PC-3 (cell line): ENCODE data around the gene ZNF45. TPM values are rescaled to one million over a fixed set of nuclear protein-coding genes. Genes with fewer than 3 reads are reported as not detected.

Experiments
- ATAC-seq: fragments of 200-7000 bp; cut with Tn5 transposase; 2 replicates; pipeline ENCODE4 v1.9.1; 2020; ENCODE audit warnings: mild to moderate bottlenecking, moderate library complexity
- BruUV-seq: library from RNA; stranded (reverse); fragments of 400-500 nt; replicated peaks from 2 replicates; lab custom pipeline; 2021; lab: Mats Ljungman, UMichigan
- CTCF ChIA-PET: fragments of 300-600 bp; sonication (Branson Sonifier 250); formaldehyde crosslinking; loops from one replicate; lab custom pipeline; 2022; ENCODE audit warnings: antibody characterized with exemption; lab: Charles Lee
- POLR2A ChIA-PET: fragments of 300-600 bp; sonication (Branson Sonifier 250); formaldehyde crosslinking; loops from one replicate; lab custom pipeline; 2022; ENCODE audit warnings: antibody characterized with exemption; ENCODE audit not compliant: unreplicated experiment; lab: Charles Lee
- DNase-seq: peaks from one replicate; pipeline ENCODE4 v3.0.0-alpha.2; 2015
- H2AFZ ChIP-seq: fragments of 300-600 bp; sonication (generic); 2 replicates; pipeline ENCODE4 v1.6.0; 2016; ENCODE audit warnings: antibody characterized with exemption, low read length
- H3F3A ChIP-seq: fragments of 300-600 bp; sonication (generic); one replicate; pipeline ENCODE4 v1.6.0; 2017; ENCODE audit warnings: antibody characterized with exemption, low read length, control low read depth, mild to moderate bottlenecking; ENCODE audit not compliant: unreplicated experiment
- H3K27ac ChIP-seq: fragments of 300-600 bp; sonication (generic); 2 replicates; pipeline ENCODE4 v1.5.1; 2016; ENCODE audit warnings: mild to moderate bottlenecking, low read length
- H3K27me3 ChIP-seq: fragments of 300-600 bp; sonication (generic); 2 replicates; pipeline ENCODE4 v1.6.1; 2016; ENCODE audit warnings: low read length, mixed read lengths
- H3K36me3 ChIP-seq: fragments of 300-600 bp; sonication (generic); 2 replicates; pipeline ENCODE4 v1.6.1; 2016; ENCODE audit warnings: low read depth, mixed run types, low read length, mixed read lengths
- H3K4me1 ChIP-seq: fragments of 300-600 bp; sonication (generic); 2 replicates; pipeline ENCODE4 v1.5.1; 2016; ENCODE audit warnings: low read length; ENCODE audit not compliant: insufficient read depth
- H3K4me2 ChIP-seq: fragments of 300-600 bp; sonication (generic); 2 replicates; pipeline ENCODE4 v1.6.0; 2016; ENCODE audit warnings: low read length
- H3K4me3 ChIP-seq: fragments of 300-600 bp; sonication (generic); 2 replicates; pipeline ENCODE4 v1.5.1; 2016; ENCODE audit warnings: mild to moderate bottlenecking, low read length, mixed read lengths
- H3K79me2 ChIP-seq: fragments of 300-600 bp; sonication (generic); 2 replicates; pipeline ENCODE4 v1.6.1; 2017; ENCODE audit warnings: low read length, mixed read lengths
- H3K9ac ChIP-seq: fragments of 300-600 bp; sonication (generic); 2 replicates; pipeline ENCODE4 v1.6.0; 2016; ENCODE audit warnings: mild to moderate bottlenecking, low read length
- H3K9me2 ChIP-seq: fragments of 300-600 bp; sonication (generic); replicated peaks from 2 replicates; pipeline ENCODE4 v1.6.1; 2016; ENCODE audit warnings: mixed run types, low read length, mixed read lengths
- H3K9me3 ChIP-seq: fragments of 300-600 bp; sonication (generic); 2 replicates; pipeline ENCODE4 v1.6.1; 2016; ENCODE audit warnings: low read length, mixed read lengths
- H4K20me1 ChIP-seq: fragments of 300-600 bp; sonication (generic); 2 replicates; pipeline ENCODE4 v1.6.1; 2016; ENCODE audit warnings: low read length, mixed read lengths
- CTCF ChIP-seq: fragments of 300-600 bp; sonication (generic); conservative IDR thresholded peaks from 2 replicates; pipeline ENCODE4 v1.5.1; 2017; ENCODE audit warnings: antibody characterized with exemption, low read depth, mild to moderate bottlenecking, low read length
- EZH2 ChIP-seq: fragments of 300-600 bp; sonication (generic); IDR thresholded peaks from one replicate; pipeline ENCODE4 v1.6.1; 2017; ENCODE audit warnings: antibody characterized with exemption, mild to moderate bottlenecking, low read length; ENCODE audit not compliant: unreplicated experiment
- EZH2phosphoT487 ChIP-seq: fragments of 300-600 bp; sonication (generic); IDR thresholded peaks from 2 replicates; pipeline ENCODE4 v1.6.1; 2018; ENCODE audit warnings: mild to moderate bottlenecking, antibody characterized with exemption, low read length, borderline replicate concordance
- intact Hi-C: fragments of 100-400 bp; cut with micrococcal nuclease; formaldehyde crosslinking; loops from 2 replicates; pipeline ENCODE4 v1.9.0; 2023
- total RNA-seq: library from RNA; depleted of rRNA; stranded (reverse); fragments of >200 nt; gene quantifications from 2 replicates; pipeline ENCODE4 v1.2.3, GENCODE V29; 2014

ZNF45 gene
- total RNA-seq, 1 experiment from 2014 or later, result 5.8 TPM

- Histone ChIP-seq H3K9ac (no peak overlapping the region), H3K4me2 (no peak overlapping the region), H3K9me3 (0 out of 2 replicates have a peak, but pooled peaks cover 5% of the 10 kb centered on the region), H3F3A (no peaks in the 10 kb centered on the region), H4K20me1 (no peaks in the 10 kb centered on the region), H3K36me3 (no peaks in the 10 kb centered on the region), H2AFZ (no peak overlapping the region), H3K27ac (no peak overlapping the region), H3K79me2 (no peaks in the 10 kb centered on the region), H3K4me3 (no peak overlapping the region), H3K4me1 (no peaks in the 10 kb centered on the region), H3K9me2 (no peaks in the 10 kb centered on the region), H3K27me3 (no peaks in the 10 kb centered on the region)
- TF ChIP-seq EZH2phosphoT487, result no peak
- no peak for TF ChIP-seq CTCF
- no peak for TF ChIP-seq EZH2
- ATAC-seq, result no peak
- intact Hi-C loops, result no loop called here
- DNase-seq, result no peak
- POLR2A ChIA-PET, result no interaction called here
- CTCF ChIA-PET, result no interaction called here
- no TSS peak for BruUV-seq
Measured at GRCh38 chr19:43941209-43941608, 6.1 kb upstream of the ZNF45 start.

GRCh38 chr19:43940719-43941118 is 5.6 kb upstream of the ZNF45 start:
- ATAC-seq (no peak), DNase-seq (no peak)
- Histone ChIP-seq H3K79me2 (no peaks in the 10 kb centered on the region), H3K4me3 (no peak overlapping the region), H3F3A (no peaks in the 10 kb centered on the region), H3K9me3 (0 out of 2 replicates have a peak, but pooled peaks cover 5% of the 10 kb centered on the region), H3K27me3 (no peaks in the 10 kb centered on the region), H3K9ac (no peak overlapping the region), H4K20me1 (no peaks in the 10 kb centered on the region), H3K4me2 (no peak overlapping the region), H3K4me1 (no peaks in the 10 kb centered on the region), H3K36me3 (no peaks in the 10 kb centered on the region), H3K27ac (no peak overlapping the region), H2AFZ (no peak overlapping the region), H3K9me2 (no peaks in the 10 kb centered on the region)
- ChIA-PET POLR2A (no interaction called here), CTCF (no interaction called here)
- no peak for TF ChIP-seq EZH2phosphoT487
- no peak for TF ChIP-seq EZH2
- no peak for TF ChIP-seq CTCF
- intact Hi-C loops, result no loop called here
- BruUV-seq, result no TSS peak

GRCh38 chr19:43939557-43940260 is 4.6 kb upstream of the ZNF45 start:
- Histone ChIP-seq H3K9ac (no peak overlapping the region), H3F3A (no peaks in the 10 kb centered on the region), H4K20me1 (no peaks in the 10 kb centered on the region), H2AFZ (no peak overlapping the region), H3K4me2 (no peak overlapping the region), H3K4me1 (no peaks in the 10 kb centered on the region), H3K27me3 (no peaks in the 10 kb centered on the region), H3K9me2 (no peaks in the 10 kb centered on the region), H3K79me2 (no peaks in the 10 kb centered on the region), H3K9me3 (0 out of 2 replicates have a peak, but pooled peaks cover 5% of the 10 kb centered on the region), H3K27ac (no peak overlapping the region), H3K36me3 (no peaks in the 10 kb centered on the region), H3K4me3 (no peak overlapping the region)
- CTCF ChIA-PET, result no interaction called here
- ATAC-seq, result no peak
- TF ChIP-seq CTCF, result no peak
- TF ChIP-seq EZH2, result no peak
- TF ChIP-seq EZH2phosphoT487, result no peak
- DNase-seq, result no peak
- intact Hi-C loops, result no loop called here
- BruUV-seq, result no TSS peak
- POLR2A ChIA-PET, result no interaction called here
